Endothelial cell of umbilical vein (primary cell): ENCODE measurements around the gene CHAF1A. TPM values are rescaled to one million over a fixed set of nuclear protein-coding genes. Genes with fewer than 3 reads are reported as not detected.
A peak's percentile ranks its signal among the peaks of the same experiment; 100 is the strongest.

ENCODE experiments used
- BruUV-seq: library from RNA; stranded (reverse); fragments of 400-500 nt; replicated peaks from 2 replicates; lab custom pipeline; 2021; lab: Mats Ljungman, UMichigan
- CTCF ChIA-PET: fragments of 300-600, 350-600 bp; sonication (Branson Sonifier 250); formaldehyde crosslinking; loops from one replicate; lab custom pipeline; 2021; ENCODE audit warnings: antibody characterized with exemption, inconsistent platforms; lab: Charles Lee
- POLR2A ChIA-PET: fragments of 300-600, 350-600 bp; sonication (Branson Sonifier 250); formaldehyde crosslinking; loops from one replicate; lab custom pipeline; 2021; ENCODE audit warnings: antibody characterized with exemption, inconsistent platforms; lab: Charles Lee
- DNase-seq: peaks from one replicate; pipeline ENCODE4 v3.0.0-alpha.2; 2011; ENCODE audit warnings: low read depth, low spot score
- FAIRE-seq: peaks from 2 replicates; lab custom pipeline; 2011; peaks lifted over from hg19 to GRCh38; lab: Jason Lieb, UNC
- H2AFZ ChIP-seq: 2 replicates; pipeline ENCODE4 v1.6.0; 2012; ENCODE audit warnings: low read depth, low read length, control low read depth, inconsistent platforms
- H3K27ac ChIP-seq: 2 replicates; pipeline ENCODE4 v1.5.1; 2011; ENCODE audit warnings: low read depth, mild to moderate bottlenecking, control low read depth, low read length, moderate library complexity; ENCODE audit not compliant: insufficient read depth
- H3K27me3 ChIP-seq, 2 experiments: 2 replicates each; pipeline versions ENCODE4 v1.6.0 to v1.6.1; 2011; ENCODE audit warnings: low read length in 2 of 2, mixed read lengths in 1 of 2; ENCODE audit not compliant: control insufficient read depth in 2 of 2, insufficient read depth in 2 of 2
- H3K36me3 ChIP-seq, 2 experiments: 2 replicates in 1 of 2; 3 replicates in 1 of 2; pipeline ENCODE4 v1.5.1; 2011; ENCODE audit warnings: low read length in 2 of 2, mild to moderate bottlenecking in 1 of 2, moderate library complexity in 1 of 2; ENCODE audit not compliant: control insufficient read depth in 2 of 2, insufficient read depth in 2 of 2; ENCODE audit errors: extremely low read depth in 1 of 2
- H3K4me1 ChIP-seq: 3 replicates; pipeline ENCODE4 v1.5.1; 2011; ENCODE audit warnings: mild to moderate bottlenecking, low read length; ENCODE audit not compliant: control insufficient read depth, insufficient read depth; ENCODE audit errors: extremely low read depth
- H3K4me2 ChIP-seq: 2 replicates; pipeline ENCODE4 v1.6.1; 2011; ENCODE audit warnings: low read length, control low read depth, mixed read lengths; ENCODE audit not compliant: insufficient read depth
- H3K4me3 ChIP-seq, 3 experiments: fragments of 200-600 bp in 1 of 3; sonication (generic), shearing (Covaris generic) in 1 of 3; replicated peaks in 1 of 3; 2 replicates each; pipeline ENCODE4 v1.5.1; 2011 to 2016; ENCODE audit warnings: control low read depth in 3 of 3, low read length in 3 of 3, mild to moderate bottlenecking in 2 of 3, inconsistent platforms in 1 of 3, low read depth in 1 of 3, moderate library complexity in 1 of 3; ENCODE audit not compliant: insufficient read depth in 1 of 3
- H3K79me2 ChIP-seq: 2 replicates; pipeline ENCODE4 v1.6.0; 2012; ENCODE audit warnings: low read length, inconsistent platforms; ENCODE audit not compliant: control insufficient read depth, insufficient read depth
- H3K9ac ChIP-seq: replicated peaks from 2 replicates; pipeline ENCODE3; 2011; ENCODE audit warnings: low read length, control low read depth; ENCODE audit not compliant: insufficient read depth; ENCODE audit errors: extremely low read depth
- H3K9me1 ChIP-seq: replicated peaks from 3 replicates; pipeline ENCODE4 v1.6.0; 2011; ENCODE audit warnings: mild to moderate bottlenecking, low read length; ENCODE audit not compliant: control insufficient read depth, insufficient read depth; ENCODE audit errors: extremely low read depth
- H3K9me3 ChIP-seq: replicated peaks from 2 replicates; pipeline ENCODE4 v1.5.1; 2012; ENCODE audit warnings: low read length, inconsistent platforms; ENCODE audit not compliant: control insufficient read depth, insufficient read depth
- H4K20me1 ChIP-seq: replicated peaks from 2 replicates; pipeline ENCODE3; 2011; ENCODE audit warnings: mild to moderate bottlenecking, low read length; ENCODE audit not compliant: control insufficient read depth, insufficient read depth; ENCODE audit errors: extremely low read depth
- EZH2 ChIP-seq: IDR thresholded peaks from 2 replicates; pipeline ENCODE4 v1.6.1; 2012; ENCODE audit warnings: borderline replicate concordance, low read depth, mild to moderate bottlenecking, moderate library complexity, low read length, inconsistent platforms; ENCODE audit not compliant: severe bottlenecking
- FOS ChIP-seq: IDR thresholded peaks from 2 replicates; pipeline ENCODE4 v1.6.1; 2011; ENCODE audit warnings: mild to moderate bottlenecking, low read length, moderate library complexity, borderline replicate concordance; ENCODE audit not compliant: insufficient read depth
- GATA2 ChIP-seq: IDR thresholded peaks from 2 replicates; pipeline ENCODE4 v1.7.0; 2011; ENCODE audit warnings: low read depth, mild to moderate bottlenecking, moderate library complexity, mixed read lengths, low read length; ENCODE audit not compliant: insufficient read length, insufficient read depth
- JUN ChIP-seq: IDR thresholded peaks from 2 replicates; pipeline ENCODE4 v1.6.1; 2011; ENCODE audit warnings: borderline replicate concordance, low read depth; ENCODE audit not compliant: insufficient read length, insufficient read depth
- MYC ChIP-seq: IDR thresholded peaks from one replicate; pipeline ENCODE4 v1.6.1; 2011; ENCODE audit warnings: mild to moderate bottlenecking, low read depth, low read length
- POLR2A ChIP-seq: IDR thresholded peaks from 2 replicates; pipeline ENCODE4 v1.6.1; 2012; ENCODE audit warnings: low read depth, mild to moderate bottlenecking, control low read depth, low read length
- POLR2AphosphoS5 ChIP-seq: IDR thresholded peaks from 2 replicates; pipeline ENCODE4 v1.6.1; 2012; ENCODE audit warnings: low read depth, mild to moderate bottlenecking, control low read depth, low read length, moderate library complexity; ENCODE audit not compliant: insufficient read depth
- dilution Hi-C: fragments of 300-500 bp; cut with MboI; formaldehyde crosslinking; loops from one replicate; pipeline ENCODE4 v1.15.0; 2019; ENCODE audit warnings: low sequenced_read_pairs; ENCODE audit not compliant: extremely low pct_ligation_motif_present
- intact Hi-C: fragments of 100-400 bp; cut with micrococcal nuclease; formaldehyde crosslinking; loops from one replicate; pipeline ENCODE4 v1.10.0; 2022
- polyA plus RNA-seq, 4 experiments: library from polyadenylated mRNA; depleted of rRNA in 3 of 4; stranded (reverse) in 3 of 4; unstranded in 1 of 4; fragments of >200 nt; gene quantifications; 2 replicates each; pipeline versions ENCODE4 v1.2.1 to v1.2.3, GENCODE V29; 2011 to 2012; ENCODE audit warnings: missing spikeins in 1 of 4
- total RNA-seq: library from RNA; stranded (reverse); gene quantifications from 2 replicates; pipeline ENCODE4 v1.2.3, GENCODE V29; 2021
- TF ChIP-seq, protein P1 (sequence below), 2 donors: IDR thresholded peaks; 1 replicate in 1 of 2; 2 replicates in 1 of 2; pipeline ENCODE4 v1.5.1; 2011; ENCODE audit warnings: low read length in 2 of 2, mild to moderate bottlenecking in 2 of 2, moderate library complexity in 2 of 2, control low read depth in 1 of 2, inconsistent platforms in 1 of 2, low read depth in 1 of 2; ENCODE audit not compliant: insufficient read depth in 1 of 2; ENCODE audit errors: extremely low read depth in 1 of 2
- TF ChIP-seq, protein P2 (sequence below): IDR thresholded peaks from 2 replicates; pipeline ENCODE4 v1.6.1; 2011; ENCODE audit not compliant: insufficient read depth, insufficient read length

CHAF1A gene
- total and polyA plus RNA-seq, 2 donors (not counting 3 experiments of a cell fraction or from before 2014, with no cell fraction given): 19.5 to 44.5 TPM

DNA sequence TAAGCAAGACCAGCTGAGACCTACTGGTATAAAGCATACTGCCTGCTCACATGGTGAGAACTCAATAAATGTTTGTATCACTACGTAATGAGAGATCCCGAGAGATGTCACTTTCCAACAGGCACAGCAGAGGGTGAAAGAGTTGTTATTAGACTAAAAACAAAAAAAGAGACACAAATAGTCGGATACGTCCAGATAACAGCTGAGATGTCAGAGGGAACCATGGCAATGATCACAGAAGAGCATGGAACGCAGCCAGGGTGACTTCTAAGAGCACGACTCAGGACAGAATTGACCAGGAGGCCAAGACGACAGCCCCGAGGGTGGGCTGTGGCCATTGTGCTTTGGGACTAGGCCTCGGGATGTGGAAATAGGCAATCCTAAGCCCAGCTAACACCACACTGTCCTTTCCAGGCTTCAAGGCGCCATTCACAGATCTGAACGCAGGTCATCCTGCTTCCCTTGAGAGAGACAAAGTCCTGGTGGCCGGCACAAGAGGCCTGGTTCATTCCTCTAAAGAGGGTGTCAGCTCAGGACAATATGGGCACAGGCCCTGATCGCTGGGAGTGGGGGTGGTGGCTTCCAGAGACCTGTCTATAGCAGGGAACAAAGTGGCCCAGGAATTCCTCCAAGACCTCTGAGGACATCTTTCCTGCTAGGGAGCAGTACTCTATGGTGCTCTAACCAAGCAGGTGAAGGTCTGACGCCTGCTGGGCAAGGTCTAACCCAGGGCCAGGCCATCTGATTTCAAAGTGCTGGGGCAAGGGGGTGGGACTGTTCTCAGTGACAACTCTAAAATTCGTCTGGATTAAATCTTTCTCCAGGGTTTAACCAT is 5.3 kb upstream of the CHAF1A start:
- Histone ChIP-seq H3K27ac (no peak overlapping the region), H3K4me3 (no peak overlapping the region), H3K9me3 (no peaks in the 10 kb centered on the region), H3K4me1 (peaks cover 50% of the 10 kb centered on the region), H2AFZ (no peak overlapping the region), H3K79me2 (peaks cover 76% of the 10 kb centered on the region), H3K9ac (no peak overlapping the region), H3K36me3 (peaks cover 2 to 7% of the 10 kb centered on the region in 2 experiments), H3K4me2 (peak overlapping the region; percentile 32), H3K9me1 (no peaks in the 10 kb centered on the region), H4K20me1 (no peaks in the 10 kb centered on the region), H3K27me3 (no peaks in the 10 kb centered on the region)
- TF ChIP-seq POLR2A: no peak
- TF ChIP-seq POLR2AphosphoS5: no peak
- no peak for TF ChIP-seq MYC
- no peak for TF ChIP-seq FOS
- TF ChIP-seq EZH2: no peak
- TF ChIP-seq GATA2: no peak
- TF ChIP-seq, protein P1, sequence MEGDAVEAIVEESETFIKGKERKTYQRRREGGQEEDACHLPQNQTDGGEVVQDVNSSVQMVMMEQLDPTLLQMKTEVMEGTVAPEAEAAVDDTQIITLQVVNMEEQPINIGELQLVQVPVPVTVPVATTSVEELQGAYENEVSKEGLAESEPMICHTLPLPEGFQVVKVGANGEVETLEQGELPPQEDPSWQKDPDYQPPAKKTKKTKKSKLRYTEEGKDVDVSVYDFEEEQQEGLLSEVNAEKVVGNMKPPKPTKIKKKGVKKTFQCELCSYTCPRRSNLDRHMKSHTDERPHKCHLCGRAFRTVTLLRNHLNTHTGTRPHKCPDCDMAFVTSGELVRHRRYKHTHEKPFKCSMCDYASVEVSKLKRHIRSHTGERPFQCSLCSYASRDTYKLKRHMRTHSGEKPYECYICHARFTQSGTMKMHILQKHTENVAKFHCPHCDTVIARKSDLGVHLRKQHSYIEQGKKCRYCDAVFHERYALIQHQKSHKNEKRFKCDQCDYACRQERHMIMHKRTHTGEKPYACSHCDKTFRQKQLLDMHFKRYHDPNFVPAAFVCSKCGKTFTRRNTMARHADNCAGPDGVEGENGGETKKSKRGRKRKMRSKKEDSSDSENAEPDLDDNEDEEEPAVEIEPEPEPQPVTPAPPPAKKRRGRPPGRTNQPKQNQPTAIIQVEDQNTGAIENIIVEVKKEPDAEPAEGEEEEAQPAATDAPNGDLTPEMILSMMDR (IDR thresholded peaks at IDR 0.05; ENCODE audit: extremely low read depth in 1 of 2, insufficient read depth in 1 of 2, low read depth in 1 of 2, low read length in 2 of 2): no peak
- TF ChIP-seq, protein P2, sequence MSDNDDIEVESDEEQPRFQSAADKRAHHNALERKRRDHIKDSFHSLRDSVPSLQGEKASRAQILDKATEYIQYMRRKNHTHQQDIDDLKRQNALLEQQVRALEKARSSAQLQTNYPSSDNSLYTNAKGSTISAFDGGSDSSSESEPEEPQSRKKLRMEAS: no peak
- TF ChIP-seq JUN: no peak
- intact Hi-C loops: no loop called here
- dilution Hi-C loops: no loop called here
- ChIA-PET POLR2A (no interaction called here), CTCF (interaction anchor here (4.6 kb wide), 1 partner anchor 27 kb away, joined by 36 read pairs; no protein-coding TSS in a partner anchor)
- FAIRE-seq (no peak), DNase-seq (no peak)
- BruUV-seq: no TSS peak
